Body of pancreas (tissue), 4 donors: ENCODE results near the gene ATP9B. TPM values are rescaled to one million over a fixed set of nuclear protein-coding genes. Genes with fewer than 3 reads are reported as not detected.

Experiments used
- ATAC-seq: fragments of 150-250 bp; one replicate; pipeline ENCODE4 v1.9.1; 2016
- DNase-seq, 4 donors: peaks; one replicate each; pipeline ENCODE4 v3.0.0-alpha.2; 2019
- H3K27ac ChIP-seq, 4 donors: fragments of 200-600 bp; sonication (generic); 1 replicate in 3 of 4; 2 replicates in 1 of 4; pipeline versions ENCODE4 v1.5.1 to v1.6.1; 2016 to 2019; ENCODE audit warnings: mild to moderate bottlenecking in 1 of 4, mixed read lengths in 1 of 4, moderate library complexity in 1 of 4
- H3K27me3 ChIP-seq, 2 donors: fragments of 200-600 bp; sonication (generic); one replicate each; pipeline ENCODE4 v1.6.0; 2016; ENCODE audit warnings: mild to moderate bottlenecking in 1 of 2
- H3K36me3 ChIP-seq, 2 donors: fragments of 200-600 bp; sonication (generic); replicated peaks in 1 of 2; 2 replicates each; pipeline ENCODE4 v1.5.1; 2016; ENCODE audit warnings: low read depth in 2 of 2; ENCODE audit not compliant: insufficient read depth in 1 of 2
- H3K4me1 ChIP-seq: fragments of 200-600 bp; sonication (generic); one replicate; pipeline ENCODE4 v1.6.0; 2016
- H3K4me3 ChIP-seq, 2 donors: fragments of 200-600 bp; sonication (generic); 1 replicate in 1 of 2; 2 replicates in 1 of 2; pipeline ENCODE4 v1.5.1; 2016 to 2019
- H3K9me3 ChIP-seq, 3 donors: fragments of 200-600 bp; sonication (generic); 1 replicate in 2 of 3; 2 replicates in 1 of 3; pipeline ENCODE4 v1.5.1; 2016
- POLR2A ChIP-seq, 3 donors: fragments of 450-650 bp; IDR thresholded peaks; one replicate each; pipeline ENCODE4 v1.6.1; 2016; ENCODE audit warnings: antibody characterized with exemption in 3 of 3, mild to moderate bottlenecking in 2 of 3
- WGBS, 2 donors: methylation state at CpG; one replicate each; pipeline ENCODE4 v1.1.5; 2017; 5-methylcytosine and 5-hydroxymethylcytosine counted together
- intact Hi-C: fragments of 100-400 bp; cut with DNase I; formaldehyde crosslinking; loops from one replicate; pipeline ENCODE4 v1.15.1; 2023
- total RNA-seq, 2 donors: library from RNA; depleted of rRNA; stranded (reverse); fragments of >200 nt; gene quantifications; one replicate each; pipeline ENCODE4 v1.1.0, GENCODE V29; 2016
- TF ChIP-seq, protein P1 (sequence below), 7 experiments: fragments of 450-650 bp in 4 of 7; fragments of 200-600 bp in 3 of 7; sonication (generic) in 3 of 7; IDR thresholded peaks; one replicate each; pipeline ENCODE4 v1.5.1; 2016 to 2019; ENCODE audit warnings: antibody characterized with exemption in 7 of 7

ATP9B gene
- total RNA-seq, 2 donors from 2014 or later: 19.7 to 21.1 TPM

DNA sequence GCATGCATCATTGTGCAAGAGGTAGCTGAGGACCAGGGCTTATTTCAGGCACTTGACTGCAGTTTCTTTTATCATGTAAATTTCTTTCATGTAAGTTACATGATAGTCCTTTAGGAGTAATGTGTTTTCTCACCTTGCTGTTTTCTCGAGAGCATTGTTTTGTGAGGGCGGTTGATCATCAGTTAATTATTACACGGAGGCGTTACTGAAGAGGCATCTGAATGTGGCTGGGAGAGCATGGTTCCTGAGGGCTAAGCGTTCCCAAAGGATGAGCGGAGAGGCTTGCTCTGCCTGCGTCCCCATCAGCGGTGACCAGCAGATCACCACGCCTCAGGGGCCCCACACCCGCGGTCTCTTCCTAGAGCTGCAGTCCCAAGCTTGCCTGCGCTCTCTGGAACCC is 170.4 kb downstream of the ATP9B start:
- intact Hi-C loops: no loop called here
- DNase-seq (no peak), ATAC-seq (no peak)
- no peaks in the 10 kb centered on the region for H3K27me3 ChIP-seq
- TF ChIP-seq POLR2A (IDR thresholded peaks at IDR 0.05): no peak
- TF ChIP-seq, protein P1, sequence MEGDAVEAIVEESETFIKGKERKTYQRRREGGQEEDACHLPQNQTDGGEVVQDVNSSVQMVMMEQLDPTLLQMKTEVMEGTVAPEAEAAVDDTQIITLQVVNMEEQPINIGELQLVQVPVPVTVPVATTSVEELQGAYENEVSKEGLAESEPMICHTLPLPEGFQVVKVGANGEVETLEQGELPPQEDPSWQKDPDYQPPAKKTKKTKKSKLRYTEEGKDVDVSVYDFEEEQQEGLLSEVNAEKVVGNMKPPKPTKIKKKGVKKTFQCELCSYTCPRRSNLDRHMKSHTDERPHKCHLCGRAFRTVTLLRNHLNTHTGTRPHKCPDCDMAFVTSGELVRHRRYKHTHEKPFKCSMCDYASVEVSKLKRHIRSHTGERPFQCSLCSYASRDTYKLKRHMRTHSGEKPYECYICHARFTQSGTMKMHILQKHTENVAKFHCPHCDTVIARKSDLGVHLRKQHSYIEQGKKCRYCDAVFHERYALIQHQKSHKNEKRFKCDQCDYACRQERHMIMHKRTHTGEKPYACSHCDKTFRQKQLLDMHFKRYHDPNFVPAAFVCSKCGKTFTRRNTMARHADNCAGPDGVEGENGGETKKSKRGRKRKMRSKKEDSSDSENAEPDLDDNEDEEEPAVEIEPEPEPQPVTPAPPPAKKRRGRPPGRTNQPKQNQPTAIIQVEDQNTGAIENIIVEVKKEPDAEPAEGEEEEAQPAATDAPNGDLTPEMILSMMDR (IDR thresholded peaks at IDR 0.05): no peak
- 90 to 94% methylated on average over 11 to 12 of the region's 12 CpGs for WGBS, 2 donors
- H3K36me3 ChIP-seq: no peaks in the 10 kb centered on the region
- no peaks in the 10 kb centered on the region for H3K4me1 ChIP-seq
- H3K4me3 ChIP-seq: no peak overlapping the region
- no peak overlapping the region for H3K27ac ChIP-seq
- H3K9me3 ChIP-seq: no peaks in the 10 kb centered on the region

DNA sequence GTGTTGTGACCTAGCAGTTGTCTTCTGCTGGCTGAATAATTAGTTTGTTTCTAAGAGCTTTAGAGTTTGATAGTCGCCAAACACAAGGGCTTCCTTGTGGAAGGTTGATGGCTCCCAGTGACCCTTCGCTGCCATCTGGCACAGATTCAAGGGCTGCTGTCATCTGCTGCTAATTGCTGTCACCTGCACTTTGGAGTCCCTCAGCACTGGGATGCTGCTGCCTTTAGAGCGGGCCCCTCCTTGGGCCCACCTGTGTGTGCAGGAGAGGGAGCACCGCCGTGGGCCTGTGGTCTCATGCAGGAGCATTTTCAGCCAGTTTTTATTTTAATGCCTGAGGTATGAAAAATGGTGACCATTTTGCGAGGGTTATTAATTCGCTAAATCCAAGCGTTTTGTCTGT is 172.6 kb downstream of the ATP9B start:
- TF ChIP-seq POLR2A (IDR thresholded peaks at IDR 0.05): no peak
- TF ChIP-seq, protein P1 (IDR thresholded peaks at IDR 0.05): no peak
- intact Hi-C loops: no loop called here
- H3K36me3 ChIP-seq: no peaks in the 10 kb centered on the region
- DNase-seq: no peak
- WGBS, 2 donors: 78 to 90% methylated on average over 8 of the region's 8 CpGs
- no peak overlapping the region for H3K4me3 ChIP-seq
- H3K27me3 ChIP-seq: no peaks in the 10 kb centered on the region
- H3K27ac ChIP-seq: no peak overlapping the region
- peaks cover 4% of the 10 kb centered on the region for H3K4me1 ChIP-seq
- no peaks in the 10 kb centered on the region for H3K9me3 ChIP-seq
- ATAC-seq: no peak

DNA sequence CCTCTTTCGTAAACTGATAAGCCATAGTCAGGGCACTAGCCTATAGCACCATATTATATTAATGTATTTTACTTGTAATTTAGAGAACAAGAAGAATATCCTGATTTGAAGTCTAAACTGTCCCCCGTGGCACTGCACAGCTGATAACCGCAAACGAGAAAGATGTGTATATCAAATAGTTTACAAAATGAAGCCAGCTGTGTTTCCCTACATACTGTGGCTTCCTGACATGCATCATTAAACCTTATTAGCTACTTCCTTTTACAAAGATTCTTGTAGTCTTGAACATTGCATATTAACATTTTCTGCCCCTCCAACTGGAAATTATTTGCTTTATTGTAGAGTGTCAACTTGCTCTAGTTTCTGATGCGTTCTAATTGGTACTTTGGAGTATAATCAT is 173.1 kb downstream of the ATP9B start:
- ATAC-seq: no peak
- Histone ChIP-seq H3K27ac (no peak overlapping the region), H3K36me3 (no peaks in the 10 kb centered on the region), H3K4me1 (peaks cover 5% of the 10 kb centered on the region), H3K9me3 (no peaks in the 10 kb centered on the region), H3K4me3 (no peak overlapping the region), H3K27me3 (no peaks in the 10 kb centered on the region)
- no peak for DNase-seq
- TF ChIP-seq, protein P1 (IDR thresholded peaks at IDR 0.05): no peak
- no peak for TF ChIP-seq POLR2A (IDR thresholded peaks at IDR 0.05)
- 81% methylated on average over 5 of the region's 5 CpGs for WGBS, 2 donors
- intact Hi-C loops: no loop called here

DNA sequence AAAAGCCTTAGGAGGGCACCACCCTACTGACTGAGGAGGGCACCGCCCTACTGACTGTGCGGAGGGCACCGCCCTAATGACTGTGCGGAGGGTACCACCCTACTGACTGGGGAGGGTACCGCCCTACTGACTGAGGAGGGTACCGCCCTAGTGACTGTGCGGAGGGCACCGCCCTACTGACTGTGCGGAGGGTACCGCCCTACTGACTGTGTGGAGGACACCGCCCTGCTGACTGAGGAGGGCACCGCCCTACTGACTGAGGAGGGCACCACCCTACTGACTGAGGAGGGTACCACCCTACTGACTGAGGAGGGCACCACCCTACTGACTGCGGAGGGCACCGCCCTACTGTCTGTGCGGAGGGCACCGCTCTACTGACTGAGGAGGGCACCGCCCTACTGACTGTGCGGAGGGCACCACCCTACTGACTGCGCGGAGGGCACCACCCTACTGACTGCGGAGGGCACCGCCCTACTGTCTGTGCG is 176.4 kb downstream of the ATP9B start:
- Histone ChIP-seq H3K4me3 (no peak overlapping the region), H3K36me3 (no peaks in the 10 kb centered on the region), H3K4me1 (peaks cover 5% of the 10 kb centered on the region), H3K27ac (no peak overlapping the region), H3K9me3 (no peaks in the 10 kb centered on the region), H3K27me3 (no peaks in the 10 kb centered on the region)
- DNase-seq: no peak
- intact Hi-C loops: no loop called here
- WGBS, 2 donors: 58 to 100% methylated on average over 3 to 20 of the region's 23 CpGs
- TF ChIP-seq, protein P1 (IDR thresholded peaks at IDR 0.05): no peak
- TF ChIP-seq POLR2A (IDR thresholded peaks at IDR 0.05): no peak
- ATAC-seq: no peak

DNA sequence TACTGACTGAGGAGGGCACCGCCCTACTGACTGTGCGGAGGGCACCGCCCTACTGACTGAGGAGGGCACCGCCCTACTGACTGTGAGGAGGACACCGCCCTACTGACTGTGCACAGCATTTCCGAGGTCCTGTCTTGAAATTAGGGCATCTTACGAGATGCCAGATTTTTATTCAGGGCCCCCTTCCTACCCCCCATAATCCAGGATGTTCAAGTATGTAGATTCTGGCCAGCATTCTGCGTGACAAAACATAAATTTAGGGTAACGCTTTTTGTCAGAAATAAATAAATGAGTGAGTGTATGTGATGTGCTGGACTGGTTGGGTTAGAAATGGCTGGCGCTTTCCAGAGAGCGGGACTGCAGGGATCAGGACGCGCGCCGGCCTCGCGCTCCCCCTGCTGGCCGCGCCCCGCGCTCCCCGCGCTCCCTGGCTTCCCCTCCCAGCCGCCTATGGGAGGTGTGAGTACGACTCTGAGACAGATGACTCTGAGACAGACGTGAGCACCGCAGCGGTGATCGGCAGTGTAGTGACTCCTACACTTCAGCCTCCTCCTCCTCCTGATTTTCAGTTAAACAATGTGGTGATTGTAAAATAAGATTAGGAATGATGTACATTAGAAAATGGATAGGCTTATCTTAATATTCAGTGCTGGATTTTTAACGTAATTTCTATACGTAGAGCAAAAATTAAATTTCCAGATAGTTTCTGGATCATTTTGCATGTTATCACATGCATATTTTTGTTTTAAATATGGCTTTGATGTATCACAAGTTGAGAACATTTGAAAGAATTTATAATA is 177.3 kb downstream of the ATP9B start:
- Histone ChIP-seq H3K4me3 (no peak overlapping the region), H3K9me3 (no peaks in the 10 kb centered on the region), H3K27ac (no peak overlapping the region), H3K36me3 (no peaks in the 10 kb centered on the region), H3K27me3 (no peaks in the 10 kb centered on the region), H3K4me1 (peaks cover 5% of the 10 kb centered on the region)
- TF ChIP-seq POLR2A (IDR thresholded peaks at IDR 0.05): no peak
- TF ChIP-seq, protein P1 (IDR thresholded peaks at IDR 0.05): peak; percentile 80 to 95 (median 91)
- intact Hi-C loops: no loop called here
- DNase-seq (peak; percentile 61 to 76 (median 66)), ATAC-seq (peak; percentile 83)
- WGBS, 2 donors: 15 to 26% methylated on average over 29 to 31 of the region's 31 CpGs
